Measurements from ENCODE around the gene TSPOAP1.

Gene TSPOAP1

DNA sequence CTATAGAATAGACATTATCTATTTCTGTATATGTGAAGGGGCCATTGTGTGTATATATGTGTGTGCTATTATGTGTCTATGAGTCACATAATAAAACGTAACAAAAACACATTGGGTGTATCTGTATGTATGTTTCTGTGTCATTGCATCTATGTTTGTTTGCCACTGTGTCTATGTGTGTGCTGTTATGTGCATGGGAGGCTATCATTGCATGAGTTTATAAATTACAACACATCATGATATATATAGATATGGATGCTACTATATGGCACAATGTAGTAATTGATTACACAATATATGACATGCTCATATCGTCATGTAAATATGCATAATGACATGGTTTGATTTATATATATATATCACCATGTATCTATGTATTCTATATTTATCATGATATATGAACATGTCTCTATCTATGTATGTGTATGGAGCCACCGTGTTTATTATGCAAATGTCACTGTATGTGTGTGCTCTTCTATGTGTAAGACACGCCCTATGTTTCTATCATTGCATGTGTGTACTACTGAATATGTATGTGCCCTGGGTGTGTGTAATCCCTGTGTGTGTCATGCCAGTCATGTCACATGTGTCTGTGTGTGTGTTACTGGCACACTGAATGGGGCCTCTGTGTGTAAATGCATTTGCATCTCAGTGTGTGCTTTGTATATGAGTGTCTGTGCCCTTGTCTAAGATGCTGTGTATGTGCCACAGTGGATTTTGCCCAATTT is 1.4 kb upstream of the TSPOAP1 start:
- no peak for DNase-seq (ENCODE audit: low read depth)

DNA sequence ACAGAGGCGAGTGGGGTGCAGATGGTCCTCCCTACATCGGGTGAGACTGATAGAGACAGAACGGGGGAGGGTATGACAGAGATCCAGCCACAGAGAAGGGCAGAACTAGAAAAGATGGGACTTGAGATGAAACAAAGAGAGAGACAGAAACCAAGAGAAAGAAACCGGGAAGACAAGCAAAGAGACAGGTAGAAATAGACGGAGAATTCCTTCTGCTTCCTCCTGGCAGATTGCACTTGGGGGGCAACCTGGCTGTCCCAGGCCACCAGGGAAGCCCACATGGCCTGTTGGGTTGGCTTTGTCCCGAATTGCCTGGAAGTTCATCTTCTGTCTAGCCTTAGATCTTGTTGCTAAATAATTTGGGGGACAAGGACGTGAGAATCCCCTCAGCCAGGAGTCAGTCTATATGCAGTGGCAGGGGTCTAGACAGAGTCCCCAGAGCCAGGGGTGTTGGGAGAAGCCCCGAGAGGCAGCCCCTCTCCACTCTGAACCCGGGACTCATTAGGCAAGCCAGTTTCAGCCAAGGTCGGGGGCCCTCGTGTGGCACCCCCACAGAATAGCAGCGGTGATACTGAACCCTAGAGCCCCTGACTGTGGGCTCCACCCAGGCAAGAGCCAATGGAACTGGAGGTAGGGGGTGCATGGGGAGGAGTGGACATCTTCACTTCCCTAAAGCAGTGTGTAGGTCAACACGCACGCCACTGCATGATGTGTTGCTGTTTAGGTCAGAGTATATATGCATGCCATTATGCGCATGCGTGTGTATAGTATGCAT is 627 bp upstream of the TSPOAP1 start:
- peak; percentile 75 for DNase-seq (ENCODE audit: low read depth)

DNA sequence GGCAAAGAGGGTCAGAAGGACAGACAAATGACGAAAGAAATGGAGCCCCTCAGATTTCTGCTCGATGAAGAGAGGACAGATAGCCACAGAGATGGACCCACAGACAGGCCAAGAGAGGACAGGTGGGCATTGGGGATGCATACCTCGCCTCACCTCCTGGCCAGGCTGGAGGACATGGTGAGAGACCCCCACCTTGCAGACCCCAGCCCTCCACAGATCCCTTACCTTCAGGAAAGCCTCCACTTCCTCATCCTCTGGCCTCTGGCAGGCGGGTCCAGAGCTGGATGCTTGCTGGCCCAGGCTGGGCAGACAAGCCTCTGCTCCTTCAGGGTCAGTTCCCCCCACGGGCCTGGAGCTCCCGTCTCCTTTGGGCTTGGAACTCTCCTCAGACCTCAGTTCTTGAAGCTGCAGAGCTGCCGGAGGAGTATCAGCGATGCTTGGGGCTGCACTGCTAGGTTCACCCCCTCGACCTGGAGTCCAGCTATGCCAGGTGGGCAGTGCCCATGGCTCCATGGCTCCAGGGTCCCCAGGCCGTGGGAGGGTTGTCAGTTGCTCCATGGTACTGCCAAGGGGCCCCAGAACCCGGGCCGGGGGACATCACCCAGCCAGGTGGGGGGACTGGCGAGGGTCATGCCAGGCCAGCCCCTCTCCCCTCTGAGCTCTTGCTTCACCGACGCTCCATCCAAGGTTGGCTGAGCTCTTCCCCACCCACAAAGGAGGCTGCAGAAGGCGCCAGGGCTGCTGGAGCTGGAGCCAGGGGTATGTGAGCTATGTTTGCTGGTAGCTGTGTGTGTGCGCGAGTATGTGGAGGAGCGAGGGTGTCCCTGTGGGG is 1.0 kb downstream of the TSPOAP1 start:
- DNase-seq (ENCODE audit: low read depth) = no peak

DNA sequence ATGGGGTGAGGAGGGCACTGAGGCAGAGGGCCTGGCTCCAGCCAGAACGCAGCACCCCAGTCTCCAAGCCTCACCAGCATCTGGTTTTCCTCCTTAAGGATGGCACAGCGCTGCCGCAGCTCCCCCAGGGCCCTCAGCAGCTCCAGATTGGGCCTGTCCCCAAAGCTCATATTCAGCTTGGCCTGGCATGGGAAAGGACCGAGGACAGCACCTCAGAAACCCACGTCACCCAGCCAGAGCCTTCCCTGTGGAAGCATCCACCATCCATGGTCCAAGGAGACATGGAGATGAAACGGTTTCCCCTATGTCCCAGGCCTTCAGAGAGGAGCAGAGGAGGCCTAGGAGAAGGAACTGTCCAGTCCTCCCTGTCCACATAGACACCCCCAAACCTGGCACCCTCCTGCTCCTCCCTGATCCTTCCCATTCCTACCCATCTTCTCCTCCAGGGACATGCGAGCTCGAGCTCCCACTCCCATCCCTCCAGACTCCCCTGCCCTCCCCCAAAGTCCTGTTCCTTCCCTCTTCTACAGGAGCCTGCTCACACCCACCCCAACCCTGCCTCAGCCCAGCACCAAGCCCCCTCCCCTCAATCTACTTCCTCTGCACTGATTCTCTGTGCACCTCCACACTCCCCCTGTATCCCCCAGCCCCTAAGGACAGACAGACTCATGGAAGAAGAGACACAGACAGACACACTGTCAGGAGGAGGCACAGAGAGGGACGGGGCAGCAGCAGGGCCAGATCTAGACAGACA is 1.8 kb downstream of the TSPOAP1 start:
- DNase-seq (ENCODE audit: low read depth) = no peak

DNA sequence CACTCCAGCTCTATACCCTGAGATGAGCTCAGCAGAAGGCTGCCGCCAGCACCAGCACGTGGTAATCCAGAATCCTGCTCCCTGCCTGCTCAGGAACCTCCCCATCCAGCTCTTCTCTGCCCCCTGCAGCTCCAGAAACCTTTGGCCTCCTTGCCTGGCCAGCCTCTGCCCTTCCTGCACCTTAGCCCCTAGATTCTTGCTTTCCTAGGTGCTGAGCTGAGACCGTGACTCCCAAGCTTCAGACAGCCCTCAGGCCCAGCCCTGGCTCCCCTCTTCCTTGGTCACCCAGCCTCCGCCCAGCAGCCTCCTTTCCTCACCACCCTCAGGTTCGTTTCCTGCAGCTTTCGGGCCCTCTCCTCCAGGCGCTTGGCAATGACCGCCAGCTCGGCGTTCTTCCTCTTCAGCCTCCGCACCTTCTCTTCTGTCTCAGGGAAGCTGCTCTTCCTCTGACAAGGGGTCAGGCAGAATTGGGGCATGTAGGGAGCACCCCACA is 2.6 kb downstream of the TSPOAP1 start:
- DNase-seq (ENCODE audit: low read depth) = no peak

DNA sequence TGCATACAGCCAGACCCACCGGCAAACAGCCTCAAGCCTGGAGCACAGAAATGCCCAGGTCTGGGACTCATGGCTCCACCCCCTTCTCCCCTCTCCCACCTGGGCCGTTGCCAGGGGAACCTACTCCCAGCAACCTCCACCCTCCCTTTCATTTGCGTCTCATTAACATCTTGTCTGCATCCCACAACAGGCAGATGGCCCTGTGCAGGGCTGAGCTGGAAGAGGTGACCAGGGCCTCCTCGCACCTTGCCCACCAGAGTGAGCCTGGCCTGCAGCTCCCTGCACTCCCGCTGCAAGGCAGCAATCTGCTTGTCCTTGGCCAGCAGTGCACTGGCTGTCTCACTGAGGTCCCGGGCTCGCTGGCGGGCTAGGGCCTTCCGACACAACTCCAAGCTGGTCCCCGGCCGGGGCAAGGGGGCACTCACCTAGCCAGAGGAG is 3.3 kb downstream of the TSPOAP1 start:
- no peak for DNase-seq (ENCODE audit: low read depth)

DNA sequence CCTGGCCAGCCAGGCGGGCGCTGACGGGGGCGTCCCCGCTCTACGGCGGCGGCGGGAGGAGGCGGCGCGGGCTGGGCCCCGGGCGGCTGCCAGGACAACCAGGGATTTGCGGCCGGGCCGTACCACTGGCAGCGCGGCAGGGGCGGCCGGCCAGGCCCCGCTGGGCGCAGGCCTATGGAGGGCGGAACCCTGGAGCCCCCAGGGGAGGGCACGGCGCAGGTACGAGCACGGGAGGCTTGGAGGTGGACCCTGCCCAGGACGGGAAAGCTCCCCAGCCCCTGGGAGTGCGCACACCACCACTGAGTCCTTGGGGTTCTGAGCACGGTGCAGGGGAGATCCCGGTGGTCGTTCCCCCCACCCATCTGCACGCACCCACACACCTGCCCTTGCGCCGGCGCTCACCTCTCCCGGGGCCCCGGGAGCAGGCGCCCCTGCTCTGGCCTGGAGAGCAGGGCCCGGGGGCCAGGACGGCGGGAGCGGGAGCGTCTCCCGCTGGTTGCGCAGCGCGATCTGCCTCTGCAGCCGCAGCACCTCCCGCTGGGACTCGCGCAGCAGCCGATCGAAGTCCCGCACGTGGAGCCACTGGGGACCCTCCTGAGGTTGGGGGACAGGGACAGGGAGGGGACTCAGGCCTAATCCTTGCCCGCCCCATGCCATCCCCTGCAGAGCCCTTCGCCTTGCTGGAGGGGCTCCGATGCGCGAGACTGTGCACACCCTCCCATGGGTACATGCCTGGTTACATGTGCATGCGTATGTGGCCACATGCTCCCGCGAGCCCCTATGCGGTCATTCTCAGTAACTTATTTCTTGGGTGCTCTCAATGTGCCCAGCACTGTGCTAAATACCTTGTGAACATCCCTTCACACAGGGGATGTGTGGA is 3.9 kb downstream of the TSPOAP1 start:
- no peak for DNase-seq (ENCODE audit: low read depth)

DNA sequence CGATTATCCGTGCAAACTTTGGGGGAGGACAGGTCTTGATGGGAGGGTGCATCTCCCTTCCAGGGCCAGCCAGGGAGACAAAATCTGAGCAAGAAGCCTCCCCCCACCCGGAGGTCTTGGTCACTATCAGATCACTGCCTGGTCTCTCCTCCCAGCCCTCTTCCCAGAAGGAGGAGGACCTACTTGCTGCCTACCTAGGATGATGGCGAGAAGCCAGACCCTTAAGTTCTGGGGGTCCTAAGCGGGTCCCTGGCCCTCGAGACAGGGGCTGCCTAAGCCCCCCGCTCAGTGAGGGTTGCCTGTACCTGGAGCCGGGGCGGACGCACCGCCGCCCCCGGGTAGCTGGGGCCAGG is 4.6 kb downstream of the TSPOAP1 start:
- no peak for DNase-seq (ENCODE audit: low read depth)

DNA sequence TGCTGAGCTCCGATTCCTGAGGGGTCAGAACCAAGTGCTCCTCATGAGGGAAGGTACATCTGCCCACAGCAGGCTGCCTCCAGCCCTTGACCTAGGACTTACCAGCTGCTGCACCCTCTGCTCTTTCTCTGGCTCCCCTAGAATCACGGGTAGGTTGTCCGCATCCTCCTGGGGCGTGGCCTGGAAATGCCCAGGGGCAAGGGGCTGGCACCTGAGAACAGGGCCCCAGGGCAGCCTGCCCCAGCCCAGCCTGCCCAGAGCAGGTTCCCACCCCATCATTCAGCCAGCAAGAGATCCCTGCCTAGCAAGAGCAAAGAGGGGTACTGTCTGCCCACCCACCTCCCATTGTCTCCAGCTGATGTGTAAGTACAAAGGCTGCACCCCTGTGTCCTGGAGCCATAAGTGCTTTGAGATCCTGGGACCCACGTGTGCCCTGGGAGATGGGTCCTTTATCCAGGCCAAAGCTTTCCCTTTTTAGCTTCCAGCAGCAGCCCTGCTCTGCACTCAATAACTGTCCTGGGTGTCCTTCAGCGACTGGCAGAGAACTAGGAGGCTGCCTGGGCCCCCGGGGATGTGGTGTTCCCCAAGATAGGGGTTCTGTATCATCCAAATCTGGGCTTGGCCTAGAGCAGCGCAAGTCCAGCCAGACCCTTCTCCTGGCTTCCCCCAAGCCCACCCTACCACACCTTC is 5.1 kb downstream of the TSPOAP1 start:
- DNase-seq (ENCODE audit: low read depth) = no peak

DNA sequence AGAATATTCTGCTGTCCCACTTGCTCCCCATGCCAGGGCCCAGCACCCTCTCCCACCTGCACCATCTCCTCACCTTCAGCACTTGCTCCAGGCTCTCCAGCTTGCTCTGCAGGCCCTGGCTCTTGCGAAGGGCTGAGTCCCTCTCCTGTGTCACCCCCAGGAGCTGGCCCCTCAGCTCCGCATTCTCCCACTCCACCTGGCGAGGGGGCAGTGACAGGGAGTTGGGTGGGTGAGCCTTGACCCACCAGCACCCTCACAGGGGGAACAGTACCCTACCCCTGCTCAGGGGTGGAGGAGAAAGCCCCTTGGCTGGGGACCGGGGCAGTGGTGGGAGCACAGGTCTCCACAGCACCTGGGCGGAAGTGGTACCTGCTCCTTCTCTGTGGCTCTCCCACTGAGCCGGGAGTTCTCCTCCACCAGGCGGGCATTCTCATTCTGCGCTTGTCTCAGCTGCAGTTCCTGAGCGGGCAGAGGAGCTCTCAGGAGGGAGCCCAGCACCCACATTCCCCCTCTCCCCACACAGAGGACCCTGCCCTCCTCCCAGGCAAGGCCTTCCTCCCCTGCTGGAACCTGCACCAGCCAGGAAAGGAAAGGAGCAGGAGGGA is 5.9 kb downstream of the TSPOAP1 start:
- no peak for DNase-seq (ENCODE audit: low read depth)

DNA sequence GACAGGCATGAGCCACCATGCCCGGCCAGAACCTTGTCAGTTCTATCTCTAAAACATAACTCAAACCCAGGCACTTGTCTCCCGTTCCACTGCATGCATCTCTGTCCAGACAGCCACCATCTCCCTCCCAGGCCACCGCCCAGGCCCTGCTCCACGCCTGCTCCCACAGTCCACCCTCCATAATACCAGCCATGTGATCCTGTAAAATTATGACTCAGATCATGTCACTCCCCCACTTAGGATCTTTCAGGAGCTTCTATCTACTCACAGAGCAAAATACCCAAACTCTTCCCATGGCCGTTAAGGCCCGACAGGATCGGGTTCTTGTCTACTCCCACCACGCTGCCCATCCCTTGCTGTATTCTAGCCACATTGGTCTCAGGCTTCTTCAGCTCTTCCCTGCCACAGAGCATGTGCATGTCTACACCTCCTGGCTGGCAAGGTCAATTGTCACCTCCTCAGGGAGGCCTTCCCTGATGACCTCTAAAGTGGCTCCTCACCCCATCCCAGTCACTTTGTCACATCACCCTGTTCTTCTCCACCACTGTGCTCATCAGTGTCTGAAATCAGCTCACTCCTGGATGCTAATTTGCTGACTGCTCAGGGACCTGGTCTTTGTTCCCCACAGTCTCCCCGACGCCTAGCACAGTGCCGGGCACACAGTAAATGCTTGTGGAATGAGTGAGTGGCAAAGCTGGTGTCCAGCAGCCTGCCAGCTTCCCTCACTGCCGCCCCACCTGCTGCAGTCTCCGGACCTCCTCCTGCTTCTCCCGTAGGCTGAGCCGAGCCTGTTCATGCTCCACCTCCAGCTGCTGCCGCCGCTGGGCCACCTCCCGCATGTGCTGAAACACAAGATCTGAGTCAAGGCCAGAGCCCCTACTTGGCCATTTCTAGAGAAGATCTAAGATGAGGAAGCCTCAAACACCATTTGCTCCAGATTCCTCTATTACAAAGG is 6.7 kb downstream of the TSPOAP1 start:
- DNase-seq (ENCODE audit: low read depth) = no peak

DNA sequence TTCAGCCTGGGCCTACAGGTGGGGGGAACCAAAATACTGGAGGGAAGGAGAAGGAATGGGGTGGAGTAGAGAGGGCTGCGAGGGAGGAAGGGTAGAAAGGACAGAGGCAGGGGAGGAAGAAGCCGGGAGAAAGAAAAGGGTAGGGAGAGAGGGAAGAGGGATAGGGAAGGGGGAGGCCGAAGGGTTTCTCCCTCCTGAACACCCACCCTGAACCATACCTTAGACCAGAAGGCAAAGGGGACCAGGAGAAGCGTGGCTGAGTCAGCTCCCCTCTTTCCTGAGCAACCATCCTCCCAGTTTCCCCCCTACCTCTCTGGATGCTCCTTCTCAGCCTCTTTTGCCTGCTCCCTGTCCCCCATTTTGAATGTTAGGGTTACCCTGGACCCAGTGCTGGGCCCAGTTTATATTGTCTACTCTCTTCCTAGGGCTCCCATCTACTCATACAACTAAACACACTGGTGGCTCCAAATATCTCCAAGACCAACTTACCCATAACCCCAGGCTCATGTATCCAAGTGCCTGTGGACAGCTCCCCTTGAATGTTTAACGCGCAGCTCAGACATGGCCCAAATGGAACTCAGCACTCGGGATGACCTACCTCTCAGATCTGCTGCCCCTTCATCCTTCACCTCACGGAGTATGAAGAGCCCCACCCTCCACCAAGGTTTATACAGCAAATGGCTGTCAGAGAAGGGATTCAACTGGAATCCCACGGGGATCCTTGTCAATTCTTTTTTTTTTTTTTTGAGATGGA is 7.8 kb downstream of the TSPOAP1 start:
- DNase-seq (ENCODE audit: low read depth) = no peak

DNA sequence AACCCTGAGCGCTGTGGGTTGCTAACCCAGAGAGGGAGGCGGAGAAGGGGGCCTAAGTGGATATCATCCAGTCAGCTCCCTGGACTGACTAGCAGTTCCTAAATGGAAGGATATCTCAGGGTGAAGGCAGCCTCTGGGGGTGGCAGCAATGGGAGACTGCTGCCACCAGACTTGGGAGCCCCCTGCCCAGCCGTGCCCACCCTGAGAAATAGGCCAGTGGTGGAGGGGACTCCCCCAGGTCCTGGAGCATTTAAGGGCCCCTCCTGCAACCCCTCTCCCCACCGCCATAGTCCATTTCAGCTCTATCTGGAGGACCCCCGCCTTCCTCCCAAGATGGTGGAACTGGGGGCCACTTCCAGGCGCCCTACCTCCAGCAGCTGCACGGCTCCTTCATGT is 8.4 kb downstream of the TSPOAP1 start:
- DNase-seq (ENCODE audit: low read depth) = no peak

DNA sequence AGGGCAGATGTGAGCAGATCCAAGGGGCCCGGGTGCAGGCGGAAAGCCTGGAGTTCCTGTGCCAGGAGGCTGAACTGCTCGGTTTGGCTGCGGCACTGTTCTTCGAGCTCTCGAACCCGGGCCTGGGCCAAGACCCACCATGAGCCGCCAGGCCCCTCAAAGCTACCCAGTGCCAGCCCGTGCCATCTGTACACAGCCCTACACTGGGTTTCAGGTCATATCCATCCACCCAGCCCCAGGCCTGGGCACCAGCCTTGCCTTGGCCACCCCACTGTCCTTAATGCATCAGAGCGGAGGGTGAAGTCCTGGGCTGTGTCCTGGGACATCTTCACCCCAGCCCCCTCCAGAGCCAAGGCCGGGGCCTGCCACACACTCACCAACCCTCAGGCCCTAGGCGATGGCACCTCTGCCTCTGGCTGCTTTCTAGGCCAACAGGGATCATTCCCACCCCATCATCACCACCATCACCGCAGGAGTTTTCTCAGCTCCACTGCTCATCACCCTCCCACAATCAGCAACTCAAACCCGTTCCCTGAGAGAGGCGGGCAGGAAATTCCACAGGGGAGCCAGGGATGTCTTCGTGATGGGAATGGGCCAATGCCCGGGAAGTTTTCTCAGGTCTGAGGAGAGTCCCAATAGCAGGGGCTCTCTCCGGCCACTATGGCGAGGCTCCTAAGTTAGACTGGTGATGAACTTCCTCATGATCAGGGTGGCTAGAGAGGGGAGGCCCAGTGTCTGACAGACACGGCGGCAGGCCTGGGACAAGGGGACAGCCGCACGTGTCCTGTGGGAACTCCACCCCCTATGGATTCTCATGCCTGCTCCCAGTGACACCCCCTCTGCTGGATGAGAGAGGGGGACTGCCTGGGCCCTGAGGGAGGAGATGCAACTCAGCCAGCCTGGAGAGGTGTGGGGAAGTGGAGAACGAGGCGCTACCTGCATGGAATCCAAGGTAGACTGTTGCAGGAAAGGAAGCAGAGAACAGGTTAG is 9.1 kb downstream of the TSPOAP1 start:
- DNase-seq (ENCODE audit: low read depth) = no peak

DNA sequence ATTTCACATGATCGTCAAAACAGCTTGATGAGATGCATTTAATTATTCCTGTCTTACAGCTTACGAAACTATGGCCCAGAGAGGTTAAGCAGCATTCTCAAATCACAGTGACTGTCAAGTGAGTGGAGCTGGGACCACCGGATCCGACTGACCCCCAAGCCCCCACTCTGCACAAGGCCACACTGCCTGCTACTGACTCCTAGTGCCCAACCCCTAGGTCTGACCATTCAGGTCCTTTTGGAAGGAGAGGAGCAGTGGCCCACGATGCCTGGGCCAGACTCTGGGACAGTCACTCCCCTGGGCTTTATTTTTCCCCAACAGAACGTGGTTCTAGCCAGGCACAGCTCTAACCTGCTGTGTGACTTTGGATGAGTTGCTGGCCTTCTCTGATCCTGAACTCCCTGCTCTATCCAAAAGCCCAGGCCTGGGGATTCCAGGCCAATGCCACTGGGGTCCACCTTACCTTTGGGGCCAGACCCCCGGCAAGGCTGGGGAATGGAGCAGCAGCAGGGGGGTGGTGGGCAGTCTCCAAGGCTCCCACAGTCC is 9.9 kb downstream of the TSPOAP1 start:
- no peak for DNase-seq (ENCODE audit: low read depth)

DNA sequence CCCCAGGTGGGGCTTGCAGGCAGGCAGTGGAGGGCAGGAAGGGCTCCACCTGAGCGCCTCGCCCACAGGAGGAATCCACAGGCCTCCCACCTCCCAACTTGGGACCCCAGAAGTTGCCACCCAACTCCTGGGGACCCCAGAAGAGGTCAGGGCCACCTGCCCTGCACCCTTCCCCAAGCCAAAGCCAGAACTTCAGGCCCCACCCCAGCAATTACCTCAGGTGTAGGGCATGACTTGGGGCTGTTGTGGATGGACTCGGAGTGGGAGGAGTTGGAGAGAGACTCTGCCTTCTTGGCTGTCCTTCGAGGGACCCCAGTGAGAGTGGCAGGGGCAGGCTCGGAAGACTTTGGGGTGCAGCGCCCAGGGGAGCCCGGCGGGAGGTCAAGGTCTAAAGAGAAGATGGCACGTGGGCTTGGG is 10.5 kb downstream of the TSPOAP1 start:
- no peak for DNase-seq (ENCODE audit: low read depth)

Data from stimulated activated CD8-positive, alpha-beta memory T cell treated with anti-CD3 and anti-CD28 coated beads, Interleukin-12 subunit alpha, Interleukin-12 subunit beta, amount 100 ng/mL, for 1 hour (primary cell).